ENCODE data around the gene RNF130.
"Not testable (repeated sequence)": the region's sequence is repeated elsewhere in the genome, so short reads cannot be mapped to it uniquely, and the experiment has no call there.

RNF130 gene

GRCh38 chr5:180052211-180052818 is 19.2 kb downstream of the RNF130 start:
- no peak for DNase-seq

DNA sequence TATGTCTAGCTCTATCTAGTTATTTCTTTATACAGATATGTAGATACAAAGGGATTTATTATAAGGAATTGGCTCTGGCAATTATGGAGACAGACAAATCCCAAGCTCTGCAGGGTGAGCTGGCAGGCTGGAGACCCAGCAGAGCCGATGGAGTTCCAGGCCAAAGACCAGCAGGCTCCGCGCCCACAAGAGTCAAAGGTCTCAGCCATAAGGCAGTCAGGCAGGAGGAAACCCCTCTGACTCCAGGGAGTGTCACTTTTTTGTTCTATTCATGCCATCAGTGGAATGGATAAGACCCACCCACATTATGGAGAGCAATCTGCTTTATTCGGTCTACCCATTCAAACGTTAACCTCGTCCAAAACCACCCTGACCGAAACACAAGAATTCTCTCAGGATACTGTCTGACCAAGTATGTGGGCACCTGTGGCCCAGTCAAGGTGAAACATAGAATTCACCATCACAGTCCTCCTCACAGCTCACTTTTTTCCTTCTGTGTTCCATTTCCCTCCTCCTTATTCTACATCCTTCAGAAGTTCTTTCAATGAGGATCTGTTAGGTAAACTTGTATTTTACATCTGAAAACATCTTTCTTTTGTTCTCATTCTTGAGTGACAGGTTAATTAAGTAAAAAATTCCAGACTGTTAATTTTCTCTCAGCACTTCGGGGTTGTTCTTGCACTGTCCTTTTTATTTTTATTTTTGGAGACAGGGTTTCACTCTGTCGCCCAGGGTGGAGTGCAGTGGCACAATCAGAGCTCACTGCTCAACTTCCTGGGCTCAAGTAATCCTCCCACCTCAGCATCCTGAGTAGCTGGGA is 21.2 kb downstream of the RNF130 start:
- DNase-seq: no peak

DNA sequence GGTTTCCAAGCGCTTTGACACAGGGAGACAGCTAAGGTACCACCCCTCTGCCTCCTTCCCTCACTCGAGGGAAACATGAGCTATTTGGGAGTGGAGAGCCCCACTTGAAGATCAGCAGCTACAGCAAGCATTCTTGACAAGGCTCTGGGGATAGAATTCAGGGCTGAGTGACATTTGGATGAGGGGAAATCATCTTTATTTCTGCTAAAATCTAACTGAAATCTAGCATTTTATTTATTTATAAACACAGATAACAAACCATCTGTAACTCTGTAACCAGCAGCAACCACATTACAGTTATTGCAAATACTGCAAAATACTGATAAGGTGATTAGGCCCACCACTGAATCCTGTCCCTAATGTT is 22.4 kb downstream of the RNF130 start:
- DNase-seq: no peak

DNA sequence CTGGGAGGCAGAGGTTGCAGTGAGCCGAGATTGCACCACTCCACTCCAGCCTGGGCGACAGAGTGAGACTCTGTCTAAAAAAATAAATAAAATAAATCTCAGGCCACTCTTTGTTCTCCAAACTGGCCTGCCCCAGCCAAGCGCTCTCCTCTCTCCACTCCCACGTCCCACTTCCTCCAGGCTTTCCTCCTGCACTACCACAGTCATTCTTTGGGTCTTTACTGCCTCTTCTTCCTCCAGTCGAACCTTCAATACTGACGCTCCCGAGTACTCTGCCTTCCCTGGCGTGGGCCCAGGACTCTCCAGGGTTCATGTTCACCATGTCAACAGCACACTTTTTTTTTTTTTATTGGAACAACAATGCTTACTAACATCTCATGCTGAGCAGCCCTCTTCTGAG is 23.9 kb downstream of the RNF130 start:
- no peak for DNase-seq

GRCh38 chr5:180046656-180047055 is 24.9 kb downstream of the RNF130 start:
- DNase-seq: no peak

DNA sequence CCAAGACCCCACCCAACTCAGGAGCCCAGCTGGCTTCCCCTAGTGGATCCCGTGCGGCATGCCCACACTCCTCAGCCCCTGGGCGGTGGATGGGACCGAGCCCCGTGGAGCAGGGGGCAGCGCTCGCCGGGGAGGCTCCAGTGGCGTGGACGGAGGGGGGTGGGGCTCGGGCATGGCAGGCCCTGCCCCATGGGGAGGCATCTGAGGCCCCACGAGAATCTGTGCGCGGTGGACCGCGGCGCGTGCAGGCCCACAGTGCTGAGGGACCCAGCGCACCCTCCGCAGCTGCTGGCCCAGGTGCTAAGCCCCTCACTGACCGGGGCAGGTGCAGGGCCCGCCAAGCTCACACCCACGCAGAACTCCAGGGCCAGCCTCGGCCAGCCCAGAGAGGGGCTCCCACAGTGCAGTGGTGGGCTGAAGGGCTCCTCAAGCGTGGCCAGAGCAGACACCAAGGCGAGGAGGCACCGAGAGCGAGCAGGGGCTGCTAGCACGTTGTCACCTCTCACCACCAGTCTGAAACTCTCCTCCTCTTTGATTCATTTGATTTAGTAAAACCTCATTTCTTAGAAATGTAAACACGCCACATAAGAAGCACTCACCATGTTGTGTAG is 25.6 kb downstream of the RNF130 start:
- no peak for DNase-seq

DNA sequence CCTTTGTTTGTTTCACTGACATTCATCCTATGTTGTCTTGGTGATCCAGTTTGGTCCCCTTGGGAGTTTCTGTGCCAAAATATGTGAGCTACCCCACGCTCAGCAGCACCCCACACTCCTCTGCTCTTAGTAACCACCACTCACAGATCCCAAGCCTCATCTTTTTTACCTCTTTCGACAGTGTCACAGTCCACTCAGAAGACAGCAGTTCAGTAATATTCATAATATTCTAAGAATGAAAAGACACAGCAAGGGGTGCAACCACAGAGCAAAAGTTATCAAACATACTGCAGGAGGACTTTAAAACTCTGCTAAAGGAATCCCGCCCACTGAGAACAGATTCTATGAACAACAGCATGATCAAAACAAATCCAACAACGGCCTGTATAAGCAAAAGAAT is 28.2 kb downstream of the RNF130 start:
- no peak for DNase-seq

DNA sequence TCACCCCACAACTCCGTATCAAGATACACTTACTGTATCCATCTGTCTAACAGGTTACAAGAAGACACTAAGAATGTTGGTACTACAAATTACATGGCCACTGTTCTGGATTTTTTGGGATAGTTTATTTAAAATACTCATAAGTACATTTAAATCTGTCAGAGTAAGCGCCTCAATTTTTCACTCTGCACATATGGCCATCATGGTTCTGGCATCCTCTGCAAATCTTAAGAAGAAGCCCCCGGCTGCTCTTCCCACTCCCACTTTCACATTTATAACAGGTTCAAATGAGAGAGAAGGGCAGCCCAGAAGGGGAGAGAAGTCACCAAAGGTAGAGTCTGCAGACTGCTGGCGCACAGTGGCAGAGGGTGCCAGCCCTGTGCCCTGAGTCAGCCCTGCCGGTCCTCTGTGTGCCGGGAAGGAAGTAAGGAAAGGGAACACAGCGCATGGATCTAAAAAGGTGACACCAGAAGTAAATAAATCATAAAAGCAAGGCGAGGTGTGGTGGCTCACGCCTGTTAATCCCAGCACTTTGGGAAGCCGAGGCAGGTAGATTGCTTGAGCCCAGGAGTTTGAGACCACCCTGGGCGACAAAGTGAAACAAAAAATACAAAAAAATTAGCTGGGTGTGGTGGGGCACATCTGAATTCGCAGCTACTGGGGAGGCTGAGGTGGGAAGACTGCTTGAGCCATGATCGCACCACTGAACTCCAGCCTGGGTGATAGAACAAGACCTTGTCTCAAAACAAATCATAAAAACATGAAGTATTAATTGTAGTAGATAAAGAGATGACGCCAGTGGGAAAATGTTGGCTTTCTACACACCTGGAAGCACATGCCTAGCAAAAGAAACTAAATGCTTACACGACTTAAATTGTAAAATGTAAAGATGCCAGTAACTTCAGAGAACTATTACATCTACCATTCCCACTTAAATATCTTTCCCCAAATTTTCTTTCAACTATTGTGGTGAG is 30.0 kb downstream of the RNF130 start:
- DNase-seq: no peak

DNA sequence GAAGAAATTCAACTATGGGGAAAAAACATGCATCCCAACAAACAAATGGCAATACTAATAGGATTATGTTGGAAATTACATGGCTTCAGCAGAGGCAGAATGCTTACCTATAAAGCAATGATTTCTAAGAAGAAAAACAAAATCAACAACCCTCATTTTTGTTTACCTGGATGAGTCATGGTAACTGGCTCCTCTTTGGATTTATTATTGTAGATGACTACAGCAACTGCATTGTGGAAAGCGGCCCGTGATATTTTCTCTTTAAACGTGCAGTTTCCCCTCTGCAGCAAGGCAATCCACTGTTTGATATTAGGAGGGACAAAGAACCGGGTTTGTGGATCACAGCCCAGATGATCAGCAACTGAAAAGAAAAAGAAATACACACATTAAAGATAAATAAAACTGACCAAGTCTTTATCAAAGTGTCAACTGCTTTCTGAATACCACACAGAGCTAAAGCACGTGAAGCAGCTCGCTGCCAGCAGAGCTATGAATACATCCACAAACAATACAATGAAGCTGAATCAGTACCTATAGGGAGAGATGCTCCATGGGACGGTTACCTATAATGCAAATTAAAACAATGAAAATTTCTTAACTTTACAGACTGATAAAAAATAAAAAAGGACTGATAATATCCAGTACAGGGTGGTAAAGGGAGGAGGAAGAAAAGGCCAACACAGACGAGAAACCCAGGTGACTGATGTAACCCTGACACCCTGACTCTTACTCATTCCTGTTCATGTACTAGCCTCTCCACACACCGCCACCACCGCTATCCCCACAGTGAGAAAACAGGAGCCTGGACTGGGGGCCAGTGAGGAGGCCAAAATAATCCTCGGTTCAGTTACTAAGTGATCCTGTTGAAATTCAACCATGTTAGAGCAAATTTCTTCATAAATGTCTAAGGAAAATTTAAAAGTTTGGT is 31.0 kb downstream of the RNF130 start:
- no peak for DNase-seq

DNA sequence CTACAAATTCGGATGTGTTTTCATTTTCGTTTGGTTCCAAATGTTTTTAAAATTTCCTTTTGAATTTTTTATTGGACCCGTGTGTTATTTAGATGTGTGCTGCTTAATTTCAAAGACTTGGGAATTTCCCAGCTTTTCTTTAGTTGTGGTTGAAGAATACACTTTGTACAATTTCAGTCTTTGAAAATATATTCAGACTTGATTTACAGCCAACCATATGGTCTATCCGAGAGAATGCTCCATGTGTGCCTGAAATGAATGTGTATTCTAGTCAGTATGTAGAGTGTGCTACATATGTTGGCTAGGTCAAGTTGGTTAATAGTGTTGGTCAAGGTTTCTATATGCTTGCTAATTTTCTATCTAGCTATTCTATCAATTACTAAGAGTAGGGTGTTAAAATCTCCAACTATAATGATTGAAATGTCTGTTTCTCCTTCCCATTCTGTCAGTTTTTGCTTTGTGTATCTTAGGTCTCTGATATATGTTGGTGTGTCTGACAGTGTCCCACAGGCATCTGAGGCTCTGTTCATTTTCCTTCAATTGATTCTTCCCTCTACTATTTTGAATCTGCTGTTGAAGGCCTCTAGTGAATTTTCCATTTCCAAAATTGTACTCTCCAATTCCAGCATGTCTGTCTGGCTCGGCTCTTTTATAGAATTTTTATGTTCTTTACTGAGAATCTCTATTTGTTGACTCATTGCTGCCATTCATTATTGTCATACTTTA is 36.2 kb downstream of the RNF130 start:
- DNase-seq: no peak

DNA sequence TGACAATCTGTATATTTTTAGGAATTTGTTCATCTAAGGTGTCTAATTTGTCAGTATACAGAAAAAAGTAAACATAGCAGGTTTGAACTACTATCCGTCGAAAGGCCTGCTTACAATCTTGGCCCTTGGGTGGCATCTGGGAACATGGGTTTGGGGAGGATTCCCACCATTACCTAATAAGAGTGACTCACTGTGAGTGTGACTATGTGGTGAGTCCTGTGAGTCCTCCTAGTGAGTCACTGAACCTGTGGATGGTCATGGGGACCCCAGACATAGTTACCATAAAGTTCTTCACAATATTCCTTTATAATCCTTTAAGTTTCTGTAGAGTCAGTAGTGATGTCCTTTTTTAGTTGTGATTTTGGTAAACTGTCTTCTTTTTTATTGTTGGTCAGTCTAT is 37.0 kb downstream of the RNF130 start:
- DNase-seq: no peak

DNA sequence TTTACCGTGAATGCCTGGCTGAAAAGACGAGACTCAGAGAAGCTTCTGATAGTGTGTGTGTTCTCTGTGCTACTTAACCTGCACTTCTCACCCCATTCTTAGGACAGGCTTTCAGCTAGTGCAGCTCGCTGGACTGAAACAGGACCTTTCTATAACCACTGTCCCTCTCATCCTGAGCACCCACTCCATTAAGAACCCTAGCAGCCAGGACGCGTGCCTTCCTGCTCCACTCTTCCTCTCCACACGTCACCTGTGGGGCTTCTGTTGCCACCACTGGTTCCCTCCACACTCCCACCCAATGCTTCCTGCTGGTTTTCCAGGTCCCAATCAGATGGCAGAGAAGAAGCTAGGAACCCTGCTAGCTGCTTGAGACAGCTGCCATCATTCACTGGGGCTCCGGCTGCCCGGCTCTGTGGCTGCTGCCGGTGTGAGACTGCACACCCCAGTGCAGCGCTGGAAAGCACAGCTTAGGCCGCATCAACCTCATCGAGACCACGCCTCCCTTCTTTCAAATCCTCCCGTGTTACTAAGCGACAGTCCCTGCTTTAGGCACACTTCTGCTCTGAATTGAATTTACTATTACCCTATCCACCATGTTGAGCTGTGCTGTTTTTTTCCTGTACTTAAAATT is 44.0 kb downstream of the RNF130 start:
- DNase-seq: no peak

DNA sequence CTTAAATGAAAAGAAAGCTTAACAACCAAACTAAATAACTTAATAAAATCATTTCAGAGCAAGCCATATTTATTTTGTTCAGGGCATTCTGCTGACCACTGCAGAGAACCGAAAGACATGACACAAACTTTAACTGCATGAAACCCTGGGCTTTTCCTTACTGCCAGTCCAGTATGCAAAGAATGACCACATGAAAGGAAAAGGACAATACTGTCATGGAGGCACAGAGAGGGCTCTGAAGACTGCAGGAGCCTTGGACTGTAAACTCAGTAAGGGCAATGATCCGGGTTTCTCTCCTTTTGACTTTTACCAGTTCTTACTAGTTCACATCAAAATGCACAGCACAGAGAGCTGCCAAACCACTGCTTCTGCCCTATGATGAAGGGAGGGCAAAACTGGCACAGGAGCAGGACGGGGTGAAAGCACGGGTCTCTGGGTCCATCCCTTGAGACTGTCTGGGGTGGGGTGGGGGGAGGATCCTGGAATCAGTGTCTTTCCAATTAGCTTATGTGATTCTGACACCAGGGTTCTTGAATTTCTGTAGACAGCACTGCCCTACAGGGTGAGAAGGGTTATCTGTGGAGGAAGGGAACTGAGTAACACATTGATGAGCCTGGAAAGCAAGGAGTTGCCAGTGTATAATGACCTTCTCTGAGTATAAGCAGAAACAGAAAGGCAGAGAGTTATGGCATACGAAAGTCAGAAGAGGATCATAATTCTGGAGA is 44.7 kb downstream of the RNF130 start:
- no peak for DNase-seq

- DNase-seq: no peak
These were observed 45.2 kb downstream of the RNF130 start for GRCh38 chr5:180026320-180026719.

DNA sequence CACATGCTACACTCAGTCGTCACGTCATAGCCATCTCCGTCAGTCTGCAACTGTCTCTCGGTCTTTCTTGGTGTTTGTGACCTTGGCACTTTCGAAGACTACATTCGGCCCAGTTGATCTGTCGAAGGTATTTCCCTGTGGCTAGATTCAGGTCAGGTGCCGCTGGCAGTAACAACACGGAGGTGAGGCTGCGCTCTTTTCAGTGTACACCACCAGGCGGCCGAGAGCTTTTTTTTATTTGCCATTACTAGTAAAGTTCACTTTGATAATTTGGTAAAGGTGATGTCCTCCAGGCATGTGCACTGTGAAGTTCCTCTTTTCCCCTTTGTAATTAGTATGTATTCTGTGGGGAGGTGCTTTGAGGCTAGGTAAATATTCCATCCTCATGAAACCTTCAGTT is 49.7 kb downstream of the RNF130 start:
- DNase-seq: no peak

DNA sequence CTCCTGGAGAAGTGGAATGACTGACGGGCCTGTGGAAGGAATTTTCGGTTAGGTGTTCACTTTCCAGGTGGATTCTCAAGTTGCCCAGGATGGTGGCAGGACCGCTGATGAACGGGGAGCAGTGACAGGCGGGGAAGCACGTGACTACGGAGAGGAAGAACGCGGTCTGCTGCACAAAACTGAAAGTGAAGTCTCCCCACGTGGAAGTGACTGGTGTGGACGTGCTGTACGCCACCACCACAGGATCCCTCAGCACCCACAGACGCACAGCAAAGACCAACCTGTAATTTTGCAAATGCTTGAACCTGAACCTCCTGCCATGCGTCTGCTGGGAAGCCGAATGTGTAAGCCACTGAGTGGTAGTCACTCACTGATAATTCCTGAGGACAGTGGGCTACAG is 51.4 kb downstream of the RNF130 start:
- no peak for DNase-seq

- DNase-seq: no peak
These were observed 53.1 kb downstream of the RNF130 start for GRCh38 chr5:180018347-180019060.

DNA sequence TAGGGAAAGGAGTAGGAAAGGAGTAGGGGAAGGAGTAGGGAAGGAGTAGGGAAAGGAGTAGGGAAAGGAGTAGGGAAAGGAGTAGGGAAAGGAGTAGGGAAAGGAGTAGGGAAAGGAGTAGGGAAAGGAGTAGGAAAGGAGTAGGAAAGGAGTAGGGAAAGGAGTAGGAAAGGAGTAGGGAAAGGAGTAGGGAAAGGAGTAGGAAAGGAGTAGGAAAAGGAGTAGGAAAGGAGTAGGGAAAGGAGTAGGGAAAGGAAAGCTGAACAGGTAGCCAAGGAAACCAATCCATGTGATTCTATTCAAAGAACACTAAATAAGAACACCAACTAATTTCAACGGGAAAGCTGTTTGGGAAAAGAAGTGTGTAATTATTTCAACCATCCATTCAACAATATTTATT is 56.0 kb downstream of the RNF130 start:
- DNase-seq: not testable (repeated sequence)

DNA sequence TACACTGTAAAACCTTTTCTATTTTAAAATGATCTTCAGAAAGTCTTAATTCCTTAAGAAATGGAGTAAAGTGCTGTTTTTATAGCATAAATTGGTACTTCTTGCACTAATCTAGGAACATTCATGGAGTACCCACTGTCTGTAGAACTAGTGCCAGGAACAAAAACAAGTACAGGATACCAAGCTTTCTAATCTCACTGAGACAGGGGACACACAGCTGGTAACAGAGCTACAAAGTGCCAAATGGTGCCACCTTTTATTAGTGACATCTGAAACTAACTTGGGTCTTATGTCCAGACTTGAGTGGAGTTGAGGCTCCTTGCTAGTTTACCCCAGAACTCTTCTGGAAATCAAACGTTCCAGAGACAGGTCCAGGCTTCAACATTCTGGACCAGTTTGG is 57.9 kb downstream of the RNF130 start:
- DNase-seq: no peak

All from DMS 273 treated with DMSO at 0.1 percent for 48 hours (cell line).